VCaP (cell line): ENCODE results near the gene CRHBP.
A peak's percentile ranks its signal among the peaks of the same experiment; 100 is the strongest.

Experiments
- H3K27ac ChIP-seq: fragments of 450-650 bp; 2 replicates; pipeline ENCODE4 v1.5.1; 2017
- CTCF ChIP-seq: fragments of 450-650 bp; conservative IDR thresholded peaks from 2 replicates; pipeline ENCODE4 v1.5.1; 2017; ENCODE audit warnings: mild to moderate bottlenecking, moderate library complexity

Gene CRHBP

GRCh38 chr5:77006124-77006523 lies 53.3 kb downstream of the CRHBP start:
- no peak overlapping the region for H3K27ac ChIP-seq
- TF ChIP-seq CTCF = no peak

DNA sequence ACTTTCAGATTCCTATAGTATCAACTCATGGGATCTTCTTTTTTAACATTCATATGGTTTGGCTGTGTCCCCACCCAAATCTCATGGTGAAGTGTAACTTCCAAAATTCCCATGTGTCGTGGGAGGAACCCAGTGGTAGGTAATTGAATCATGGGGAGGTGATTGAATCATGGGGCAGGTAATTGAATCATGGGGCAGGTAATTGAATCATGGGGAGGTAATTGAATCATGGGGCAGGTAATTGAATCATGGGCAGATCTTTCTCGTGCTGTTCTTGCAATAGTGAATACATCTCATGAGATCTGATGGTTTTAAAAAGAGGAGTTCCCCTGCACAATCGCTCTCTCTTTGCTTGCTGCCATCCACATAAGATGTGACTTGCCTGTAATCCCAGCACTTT lies 55.6 kb downstream of the CRHBP start:
- no peak for TF ChIP-seq CTCF
- no peak overlapping the region for H3K27ac ChIP-seq

GRCh38 chr5:77010243-77010642 lies 57.4 kb downstream of the CRHBP start:
- TF ChIP-seq CTCF = no peak
- H3K27ac ChIP-seq = no peak overlapping the region

DNA sequence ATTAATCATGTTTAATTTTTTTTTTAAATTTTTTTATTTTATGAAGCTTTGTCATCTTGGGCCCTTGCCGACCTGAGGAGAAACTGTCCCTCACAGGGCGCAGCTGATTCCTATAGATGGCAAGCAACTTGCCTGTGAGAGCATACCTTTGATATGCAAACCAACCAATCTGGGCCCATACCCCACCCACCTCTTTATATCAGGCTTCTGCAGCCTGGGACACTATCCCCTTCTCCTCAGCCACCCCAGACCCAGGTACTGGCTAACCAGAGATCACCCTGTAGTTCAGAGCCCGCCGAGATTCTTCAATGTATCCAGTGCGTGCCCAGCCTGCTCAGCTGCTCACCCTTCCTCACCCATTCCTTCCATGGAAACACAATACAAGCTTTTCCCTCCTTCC lies 58.7 kb downstream of the CRHBP start:
- H3K27ac ChIP-seq = no peak overlapping the region
- no peak for TF ChIP-seq CTCF

DNA sequence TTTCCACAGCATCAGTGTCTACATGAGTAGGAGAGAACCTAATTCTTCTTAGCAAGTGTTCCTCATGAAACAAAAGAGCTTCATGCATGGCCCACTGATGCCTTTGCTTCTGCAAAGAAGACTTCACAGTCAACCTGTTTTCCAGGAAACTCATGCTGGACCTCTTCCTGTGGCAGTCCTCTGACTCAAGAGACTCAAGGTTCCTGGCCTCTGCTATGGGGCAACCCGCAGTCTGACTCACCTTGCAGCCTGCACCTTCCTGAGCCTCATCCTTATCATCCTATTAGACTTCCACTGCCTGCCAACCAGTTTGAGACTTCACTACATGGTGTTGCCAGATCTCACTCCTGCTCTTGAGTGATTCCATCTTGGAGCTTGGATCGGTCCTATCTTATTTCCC lies 59.8 kb downstream of the CRHBP start:
- H3K27ac ChIP-seq = no peak overlapping the region
- TF ChIP-seq CTCF = no peak

DNA sequence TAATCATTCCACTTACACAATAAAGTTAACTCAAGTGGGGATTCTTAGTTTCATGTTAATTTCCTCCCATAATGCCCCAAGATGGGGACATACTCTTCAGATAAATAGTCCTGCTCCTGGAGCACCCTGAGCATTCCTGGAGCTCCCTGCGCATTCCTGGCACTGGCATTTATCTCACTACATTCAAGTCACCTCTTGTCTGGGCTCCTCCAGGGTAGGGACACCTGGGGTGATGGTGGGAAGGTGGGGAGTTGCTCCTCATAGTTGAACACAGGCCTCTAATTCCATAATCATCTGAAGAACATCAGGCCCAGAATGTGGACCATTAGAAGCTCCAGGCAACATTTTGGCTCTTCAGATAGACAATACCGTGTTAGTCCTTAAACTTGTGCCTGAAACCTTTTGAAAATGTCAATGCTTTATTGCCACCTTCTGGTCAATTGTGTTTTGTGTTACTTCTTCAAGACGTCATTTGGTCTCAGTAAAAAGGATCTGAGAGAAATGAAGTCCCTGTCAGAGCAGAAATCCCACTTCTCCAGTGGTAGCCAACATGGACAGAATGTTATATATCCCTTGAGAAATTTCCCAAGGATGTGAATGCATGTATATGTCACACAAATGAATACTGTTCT lies 63.2 kb downstream of the CRHBP start:
- TF ChIP-seq CTCF = peak; percentile 75
- H3K27ac ChIP-seq = no peak overlapping the region

DNA sequence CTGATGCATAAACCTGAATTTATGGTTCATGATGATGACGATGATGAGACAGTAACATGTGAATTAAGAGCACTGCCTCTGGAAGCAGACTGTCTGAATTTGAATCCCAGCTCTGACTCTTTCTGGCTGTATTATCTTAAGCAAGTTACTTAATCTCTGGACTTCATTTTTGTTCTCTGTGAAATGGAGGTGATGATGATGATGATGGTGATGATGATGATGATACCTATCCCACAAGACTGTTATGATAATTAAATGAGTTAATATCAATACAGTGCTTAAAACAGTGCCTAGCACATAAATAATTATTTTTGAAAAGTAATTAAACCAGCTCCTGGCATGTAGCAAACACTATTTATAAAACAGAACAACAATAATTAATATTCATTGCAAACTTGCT lies 64.1 kb downstream of the CRHBP start:
- no peak for TF ChIP-seq CTCF

More for the DNA sequence above, 64.1 kb downstream of the CRHBP start:
- peak overlapping the region; percentile 77 for H3K27ac ChIP-seq
